GM12892 (cell line): ENCODE measurements around the gene TFDP1.

Experiments used
- POLR2A ChIP-seq: IDR thresholded peaks from 2 replicates; pipeline ENCODE4 v1.6.1; 2011; ENCODE audit warnings: low read depth, low read length, control low read depth
- POLR2AphosphoS5 ChIP-seq: IDR thresholded peaks from 2 replicates; pipeline ENCODE4 v1.6.1; 2011; ENCODE audit warnings: low read depth, low read length, control low read depth
- TAF1 ChIP-seq: IDR thresholded peaks from 2 replicates; pipeline ENCODE4 v1.6.1; 2011; ENCODE audit warnings: low read depth, mild to moderate bottlenecking, control low read depth, low read length, borderline replicate concordance

GRCh38 chr13:113636266-113636963 is 51.9 kb downstream of the TFDP1 start:
- TF ChIP-seq POLR2AphosphoS5: no peak
- TF ChIP-seq POLR2A: no peak
- no peak for TF ChIP-seq TAF1
